HUES48 (cell line): Measurements from ENCODE around the gene SAA1.

Source experiments
- H3K27ac ChIP-seq: one replicate; pipeline ENCODE4 v1.7.0; 2013; ENCODE audit warnings: low read depth, low read length, inconsistent platforms
- H3K27me3 ChIP-seq: 2 replicates; pipeline ENCODE4 v1.6.1; 2013; ENCODE audit warnings: mild to moderate bottlenecking, low read length; ENCODE audit not compliant: control insufficient read depth, insufficient read depth
- H3K36me3 ChIP-seq: 2 replicates; pipeline ENCODE4 v1.6.1; 2013; ENCODE audit warnings: low read length; ENCODE audit not compliant: control insufficient read depth, insufficient read depth
- H3K4me1 ChIP-seq: 2 replicates; pipeline ENCODE4 v1.6.1; 2013; ENCODE audit warnings: mild to moderate bottlenecking, low read length; ENCODE audit not compliant: control insufficient read depth, insufficient read depth
- H3K4me3 ChIP-seq: 2 replicates; pipeline ENCODE4 v1.5.1; 2013; ENCODE audit warnings: mild to moderate bottlenecking, low read depth, low read length
- H3K9ac ChIP-seq: 2 replicates; pipeline ENCODE4 v1.6.1; 2013; ENCODE audit warnings: mild to moderate bottlenecking, low read depth, low read length, moderate library complexity
- H3K9me3 ChIP-seq: 2 replicates; pipeline ENCODE4 v1.6.1; 2013; ENCODE audit warnings: low read length; ENCODE audit not compliant: control insufficient read depth, insufficient read depth

The SAA1 gene

DNA sequence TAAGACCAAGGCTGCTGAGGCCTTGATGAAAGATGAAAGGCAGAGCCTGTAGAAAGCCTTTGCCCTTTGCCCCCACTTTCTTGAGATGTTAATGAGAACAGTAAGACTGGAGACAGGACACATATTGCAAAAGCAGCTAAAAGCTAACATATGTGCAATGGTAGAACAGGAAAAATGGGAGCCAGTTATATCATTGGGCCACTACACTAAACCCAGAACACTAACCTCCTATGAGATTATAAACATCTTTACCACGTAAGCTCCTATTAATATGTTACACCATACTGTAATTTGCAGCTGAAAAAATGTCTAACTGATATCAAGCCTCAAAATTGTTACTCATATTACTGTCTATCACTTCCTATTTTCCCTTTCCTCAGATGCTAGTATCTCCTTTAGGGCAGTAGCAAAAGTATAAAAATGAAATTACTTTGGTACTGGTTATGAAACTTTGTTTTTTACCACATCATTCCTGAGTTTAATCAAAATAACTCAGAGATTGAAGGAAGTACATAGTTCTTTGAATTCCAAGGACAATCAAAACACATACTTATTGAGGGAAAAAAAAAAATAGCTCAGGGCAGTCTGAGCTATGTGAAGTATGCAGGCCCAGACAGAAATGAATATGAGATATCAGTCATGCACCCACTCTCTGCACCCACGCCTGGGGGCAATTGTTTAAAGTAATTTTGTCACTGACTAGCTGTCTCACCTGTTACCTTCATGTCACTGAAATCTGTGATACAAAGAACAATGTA lies 46.8 kb downstream of the SAA1 start:
- no peak overlapping the region for H3K4me3 ChIP-seq

DNA sequence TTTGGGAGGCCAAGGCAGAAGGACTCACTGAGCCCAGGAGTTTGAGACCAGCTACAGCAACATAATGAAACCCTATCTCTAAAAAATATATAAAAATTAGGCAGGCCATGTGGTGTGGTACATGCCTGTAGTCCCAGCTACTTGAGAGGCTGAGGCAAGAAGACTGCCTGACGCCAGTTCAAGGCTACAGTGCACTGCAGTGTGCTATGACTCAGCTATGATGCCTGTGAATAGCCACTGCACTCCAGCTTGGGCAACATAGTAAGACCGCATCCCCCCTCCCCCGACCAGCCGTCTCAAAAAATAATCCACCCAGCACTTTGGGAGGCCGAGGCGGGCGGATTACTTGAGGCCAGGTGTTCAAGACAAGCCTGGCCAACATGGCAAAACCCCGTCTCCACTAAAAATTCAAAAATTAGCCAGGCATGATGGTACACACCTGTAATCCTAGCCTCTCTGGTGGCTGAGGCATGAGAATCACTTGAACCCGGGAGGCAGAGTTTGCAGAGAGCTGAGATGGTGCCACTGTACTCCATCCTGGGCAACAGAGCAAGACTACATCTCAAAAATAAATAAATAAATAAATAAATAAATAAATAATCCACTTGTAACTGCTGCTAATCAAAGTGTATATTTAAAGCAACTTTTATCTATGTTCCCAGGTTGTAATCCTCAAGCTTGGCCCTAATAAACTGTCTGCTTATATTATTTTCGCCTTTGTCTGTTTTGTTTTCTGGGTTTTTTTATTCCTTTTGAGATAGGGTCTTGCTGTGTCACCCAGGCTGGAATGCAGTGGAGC lies 48.1 kb downstream of the SAA1 start:
- Histone ChIP-seq H3K9me3 (no peaks in the 10 kb centered on the region), H3K36me3 (peaks cover 50% of the 10 kb centered on the region), H3K9ac (no peak overlapping the region), H3K27me3 (no peaks in the 10 kb centered on the region), H3K27ac (no peak overlapping the region), H3K4me1 (no peaks in the 10 kb centered on the region), H3K4me3 (no peak overlapping the region)

More for the DNA sequence above, 46.8 kb downstream of the SAA1 start:
- H3K27me3 ChIP-seq: no peaks in the 10 kb centered on the region
- H3K27ac ChIP-seq: no peak overlapping the region
- H3K4me1 ChIP-seq: no peaks in the 10 kb centered on the region
- H3K36me3 ChIP-seq: peaks cover 63% of the 10 kb centered on the region
- no peak overlapping the region for H3K9ac ChIP-seq
- no peaks in the 10 kb centered on the region for H3K9me3 ChIP-seq

DNA sequence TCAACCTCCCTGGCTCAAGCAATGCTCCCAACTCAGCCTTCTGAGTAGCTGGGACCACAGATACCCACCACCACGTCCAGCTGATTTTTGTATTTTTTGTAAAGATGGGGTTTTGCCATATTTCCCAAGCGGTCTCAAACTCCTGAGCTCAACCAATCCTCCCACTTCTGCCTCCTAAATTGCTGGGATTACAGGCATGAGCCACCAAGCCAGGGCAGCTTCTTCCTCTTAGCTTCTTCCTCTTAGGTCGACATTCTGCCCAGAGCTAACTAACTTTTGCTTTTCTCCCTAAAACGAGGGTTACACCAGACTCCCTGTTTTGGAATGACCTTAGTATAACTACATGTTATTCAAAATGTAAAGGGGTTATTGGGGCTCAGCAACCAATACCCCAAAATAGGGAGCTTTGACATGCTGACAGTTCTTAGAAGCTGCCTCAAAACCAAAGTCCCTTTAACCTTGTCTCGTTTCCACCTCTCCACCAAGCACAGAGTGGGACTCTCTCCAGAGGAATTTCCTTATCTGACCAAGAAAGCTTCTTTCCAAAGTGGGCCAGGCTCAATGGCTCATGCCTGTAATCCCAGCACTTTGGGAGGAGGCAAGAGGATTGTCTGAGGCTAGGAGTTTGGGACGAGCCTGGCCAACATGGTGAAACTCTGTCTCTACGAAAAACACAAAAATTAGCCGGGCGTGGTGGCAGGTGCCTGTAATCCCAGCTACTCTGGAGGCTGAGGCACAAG lies 48.9 kb downstream of the SAA1 start:
- peaks cover under 1% of the 10 kb centered on the region; the same call in 1 of the 2 replicates for H3K4me1 ChIP-seq
- no peaks in the 10 kb centered on the region for H3K9me3 ChIP-seq
- H3K4me3 ChIP-seq: no peak overlapping the region
- no peaks in the 10 kb centered on the region for H3K27me3 ChIP-seq
- no peak overlapping the region for H3K9ac ChIP-seq
- no peak overlapping the region for H3K27ac ChIP-seq
- peaks cover 42% of the 10 kb centered on the region for H3K36me3 ChIP-seq

DNA sequence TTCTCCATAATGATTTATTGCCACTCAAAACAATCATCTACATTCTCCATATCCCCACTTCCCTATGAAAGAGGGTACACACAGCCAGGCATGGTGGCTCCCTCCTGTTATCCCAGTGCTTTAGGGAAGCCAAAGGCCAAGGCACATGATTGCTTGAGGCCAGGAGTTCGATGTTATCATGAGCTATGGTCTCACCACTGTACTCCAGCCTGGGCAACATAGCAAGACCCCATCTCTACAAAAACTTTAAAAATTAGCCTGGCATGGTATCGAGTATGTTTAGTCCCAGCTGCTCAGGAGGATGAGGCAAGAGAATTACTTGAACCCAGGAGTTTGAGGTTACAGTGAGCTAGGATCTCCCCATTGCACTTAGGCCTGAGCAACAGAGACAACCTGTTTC lies 49.8 kb downstream of the SAA1 start:
- Histone ChIP-seq H3K27me3 (no peaks in the 10 kb centered on the region), H3K4me3 (no peak overlapping the region), H3K9ac (no peak overlapping the region), H3K4me1 (peaks cover 6% of the 10 kb centered on the region; the same call in 1 of the 2 replicates), H3K9me3 (no peaks in the 10 kb centered on the region), H3K36me3 (peaks cover 33% of the 10 kb centered on the region), H3K27ac (no peak overlapping the region)

DNA sequence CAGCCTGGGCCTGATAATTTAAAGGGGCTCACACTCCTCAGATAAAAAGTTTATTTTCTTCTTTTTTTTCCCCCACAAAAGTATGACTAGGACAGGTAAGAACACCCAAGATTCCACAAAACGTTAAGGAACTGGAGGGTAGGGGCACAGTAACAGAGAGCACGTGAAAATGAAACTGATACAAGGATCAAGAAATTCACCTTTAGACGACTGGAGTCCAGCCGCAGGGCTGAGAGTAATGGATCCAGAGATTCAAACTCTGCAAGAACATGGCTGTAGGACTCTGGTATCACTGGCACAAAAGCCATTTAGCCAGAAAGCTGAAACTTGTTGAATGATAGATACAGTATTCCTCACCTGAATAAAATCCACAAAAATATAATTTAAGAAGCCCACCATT lies 51.5 kb downstream of the SAA1 start:
- H3K36me3 ChIP-seq: peaks cover 20% of the 10 kb centered on the region
- H3K9ac ChIP-seq: no peak overlapping the region
- no peaks in the 10 kb centered on the region for H3K9me3 ChIP-seq
- peaks cover 6% of the 10 kb centered on the region; the same call in 1 of the 2 replicates for H3K4me1 ChIP-seq
- no peaks in the 10 kb centered on the region for H3K27me3 ChIP-seq
- no peak overlapping the region for H3K27ac ChIP-seq
- H3K4me3 ChIP-seq: no peak overlapping the region
